Ishikawa (cell line): ENCODE results near the gene CTNNBL1.
A peak's percentile ranks its signal among the peaks of the same experiment; 100 is the strongest.

ENCODE experiments used
- CEBPB ChIP-seq: IDR thresholded peaks from 2 replicates; pipeline ENCODE4 v1.6.1; 2012
- CREB1 ChIP-seq: IDR thresholded peaks from 2 replicates; pipeline ENCODE4 v1.6.1; 2012; ENCODE audit warnings: low read depth
- EGR1 ChIP-seq: IDR thresholded peaks from 2 replicates; pipeline ENCODE4 v1.6.1; 2012
- EP300 ChIP-seq: IDR thresholded peaks from 2 replicates; pipeline ENCODE4 v1.6.1; 2012; ENCODE audit warnings: borderline replicate concordance
- FOXM1 ChIP-seq: IDR thresholded peaks from 2 replicates; pipeline ENCODE4 v1.6.1; 2012; ENCODE audit warnings: low read depth, borderline replicate concordance
- MAX ChIP-seq: IDR thresholded peaks from 2 replicates; pipeline ENCODE4 v1.6.1; 2012
- NFIC ChIP-seq: IDR thresholded peaks from 2 replicates; pipeline ENCODE4 v1.6.1; 2012
- RAD21 ChIP-seq: IDR thresholded peaks from 2 replicates; pipeline ENCODE4 v1.6.1; 2012; ENCODE audit warnings: low read depth
- REST ChIP-seq: IDR thresholded peaks from 2 replicates; pipeline ENCODE4 v1.6.1; 2012; ENCODE audit warnings: low read depth, mild to moderate bottlenecking
- TAF1 ChIP-seq: IDR thresholded peaks from 2 replicates; pipeline ENCODE4 v1.6.1; 2012; ENCODE audit warnings: low read depth, mild to moderate bottlenecking
- TCF12 ChIP-seq: IDR thresholded peaks from 2 replicates; pipeline ENCODE4 v1.6.1; 2012; ENCODE audit warnings: low read depth
- TEAD4 ChIP-seq: IDR thresholded peaks from 2 replicates; pipeline ENCODE4 v1.6.1; 2012
- USF1 ChIP-seq: IDR thresholded peaks from 2 replicates; pipeline ENCODE4 v1.6.1; 2012
- YY1 ChIP-seq: IDR thresholded peaks from 2 replicates; pipeline ENCODE4 v1.6.1; 2012; ENCODE audit warnings: low read depth
- ZBTB7A ChIP-seq: IDR thresholded peaks from 2 replicates; pipeline ENCODE4 v1.6.1; 2012; ENCODE audit warnings: low read depth

Gene CTNNBL1

GRCh38 chr20:37914367-37914671 lies 220.5 kb downstream of the CTNNBL1 start:
- TF ChIP-seq CEBPB (no peak), YY1 (no peak), TEAD4 (no peak), EP300 (no peak), EGR1 (no peak), RAD21 (no peak), NFIC (no peak), REST (no peak), TAF1 (no peak)

GRCh38 chr20:37914672-37915433 lies 221.0 kb downstream of the CTNNBL1 start:
- no peak for TF ChIP-seq TAF1
- TF ChIP-seq REST = no peak
- TF ChIP-seq ZBTB7A = no peak; the same call in 1 of the 2 replicates
- no peak for TF ChIP-seq USF1
- TF ChIP-seq EP300 = no peak
- no peak for TF ChIP-seq FOXM1
- TF ChIP-seq TCF12 = no peak
- no peak for TF ChIP-seq YY1
- TF ChIP-seq MAX = no peak
- TF ChIP-seq CEBPB = no peak
- TF ChIP-seq RAD21 = no peak
- no peak for TF ChIP-seq TEAD4
- TF ChIP-seq EGR1 = no peak
- no peak for TF ChIP-seq CREB1
- TF ChIP-seq NFIC = no peak

- TF ChIP-seq NFIC = no peak
- no peak for TF ChIP-seq FOXM1
- no peak for TF ChIP-seq TEAD4
- no peak for TF ChIP-seq TCF12
- TF ChIP-seq CEBPB = no peak
- no peak for TF ChIP-seq RAD21
- TF ChIP-seq EP300 = no peak
- no peak for TF ChIP-seq ZBTB7A
- TF ChIP-seq YY1 = no peak
These were observed 221.6 kb downstream of the CTNNBL1 start for GRCh38 chr20:37915434-37915787.

GRCh38 chr20:37915800-37916570 lies 222.2 kb downstream of the CTNNBL1 start:
- TF ChIP-seq FOXM1 (no peak), MAX (peak; percentile 18; the same call in 1 of the 2 replicates)

GRCh38 chr20:37917461-37917860 lies 223.6 kb downstream of the CTNNBL1 start:
- TF ChIP-seq EP300 = no peak
- TF ChIP-seq TEAD4 = no peak
- no peak for TF ChIP-seq RAD21
- TF ChIP-seq ZBTB7A = no peak
- no peak for TF ChIP-seq FOXM1

- TF ChIP-seq USF1 = no peak
- TF ChIP-seq EGR1 = no peak
- TF ChIP-seq MAX = no peak
- TF ChIP-seq NFIC = no peak
- TF ChIP-seq CEBPB = no peak
- TF ChIP-seq ZBTB7A = no peak
- no peak for TF ChIP-seq TAF1
- TF ChIP-seq FOXM1 = no peak
- no peak for TF ChIP-seq REST
These were observed 224.2 kb downstream of the CTNNBL1 start for GRCh38 chr20:37918035-37918434.
